Lower leg skin (tissue), 3 donors: Measurements from ENCODE around the gene GPR137.

Source experiments
- POLR2A ChIP-seq, 2 donors: fragments of 450-650 bp; IDR thresholded peaks; one replicate each; pipeline ENCODE4 v1.6.1; 2016 to 2017; ENCODE audit warnings: antibody characterized with exemption in 2 of 2, mild to moderate bottlenecking in 1 of 2, moderate library complexity in 1 of 2
- TF ChIP-seq, protein P1 (sequence below), 3 donors: fragments of 450-650 bp; IDR thresholded peaks; one replicate each; pipeline ENCODE4 v1.5.1; 2016; ENCODE audit warnings: antibody characterized with exemption in 3 of 3, mild to moderate bottlenecking in 3 of 3, moderate library complexity in 2 of 3

DNA sequence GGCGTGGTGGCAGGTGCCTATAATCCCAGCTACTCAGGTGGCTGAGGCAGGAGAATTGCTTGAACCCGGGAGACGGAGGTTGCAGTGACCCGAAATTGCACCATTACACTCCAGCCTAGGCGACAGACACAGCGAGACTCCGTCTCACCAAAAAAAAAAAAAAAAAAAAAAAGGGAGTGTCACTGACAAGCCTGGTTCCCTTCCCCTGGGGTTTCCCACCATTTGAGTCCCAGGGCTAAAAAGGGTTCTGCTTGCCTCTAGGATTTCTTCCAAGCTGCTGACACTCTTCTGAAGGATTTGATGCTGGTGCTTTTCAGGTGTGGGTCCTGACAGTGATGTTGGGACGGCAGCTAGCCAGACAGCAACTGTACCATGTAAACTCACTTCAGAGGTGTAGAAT lies 53.1 kb downstream of the GPR137 start:
- TF ChIP-seq POLR2A (IDR thresholded peaks at IDR 0.05) = no peak
- TF ChIP-seq, protein P1, sequence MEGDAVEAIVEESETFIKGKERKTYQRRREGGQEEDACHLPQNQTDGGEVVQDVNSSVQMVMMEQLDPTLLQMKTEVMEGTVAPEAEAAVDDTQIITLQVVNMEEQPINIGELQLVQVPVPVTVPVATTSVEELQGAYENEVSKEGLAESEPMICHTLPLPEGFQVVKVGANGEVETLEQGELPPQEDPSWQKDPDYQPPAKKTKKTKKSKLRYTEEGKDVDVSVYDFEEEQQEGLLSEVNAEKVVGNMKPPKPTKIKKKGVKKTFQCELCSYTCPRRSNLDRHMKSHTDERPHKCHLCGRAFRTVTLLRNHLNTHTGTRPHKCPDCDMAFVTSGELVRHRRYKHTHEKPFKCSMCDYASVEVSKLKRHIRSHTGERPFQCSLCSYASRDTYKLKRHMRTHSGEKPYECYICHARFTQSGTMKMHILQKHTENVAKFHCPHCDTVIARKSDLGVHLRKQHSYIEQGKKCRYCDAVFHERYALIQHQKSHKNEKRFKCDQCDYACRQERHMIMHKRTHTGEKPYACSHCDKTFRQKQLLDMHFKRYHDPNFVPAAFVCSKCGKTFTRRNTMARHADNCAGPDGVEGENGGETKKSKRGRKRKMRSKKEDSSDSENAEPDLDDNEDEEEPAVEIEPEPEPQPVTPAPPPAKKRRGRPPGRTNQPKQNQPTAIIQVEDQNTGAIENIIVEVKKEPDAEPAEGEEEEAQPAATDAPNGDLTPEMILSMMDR (IDR thresholded peaks at IDR 0.05) = no peak
